ENCODE data around the gene SPATA33.

GRCh38 chr16:89711601-89712273 is 54.1 kb downstream of the SPATA33 start:
- TF ChIP-seq ATF3 (CRISPR knock-in tag; conservative IDR thresholded peaks at IDR 0.05) (no peak), MYBL2 (CRISPR knock-in tag; IDR thresholded peaks at IDR 0.05) (no peak), CBFB (CRISPR knock-in tag; IDR thresholded peaks at IDR 0.05; ENCODE audit: low read depth) (no peak), STAT6 (CRISPR knock-in tag; conservative IDR thresholded peaks at IDR 0.05; ENCODE audit: low read depth) (no peak), E2F1 (CRISPR knock-in tag; IDR thresholded peaks at IDR 0.05) (no peak), ZMAT4 (CRISPR knock-in tag; IDR thresholded peaks at IDR 0.05) (no peak), NR1H2 (CRISPR knock-in tag; IDR thresholded peaks at IDR 0.05) (no peak)
- TF ChIP-seq, protein P1, sequence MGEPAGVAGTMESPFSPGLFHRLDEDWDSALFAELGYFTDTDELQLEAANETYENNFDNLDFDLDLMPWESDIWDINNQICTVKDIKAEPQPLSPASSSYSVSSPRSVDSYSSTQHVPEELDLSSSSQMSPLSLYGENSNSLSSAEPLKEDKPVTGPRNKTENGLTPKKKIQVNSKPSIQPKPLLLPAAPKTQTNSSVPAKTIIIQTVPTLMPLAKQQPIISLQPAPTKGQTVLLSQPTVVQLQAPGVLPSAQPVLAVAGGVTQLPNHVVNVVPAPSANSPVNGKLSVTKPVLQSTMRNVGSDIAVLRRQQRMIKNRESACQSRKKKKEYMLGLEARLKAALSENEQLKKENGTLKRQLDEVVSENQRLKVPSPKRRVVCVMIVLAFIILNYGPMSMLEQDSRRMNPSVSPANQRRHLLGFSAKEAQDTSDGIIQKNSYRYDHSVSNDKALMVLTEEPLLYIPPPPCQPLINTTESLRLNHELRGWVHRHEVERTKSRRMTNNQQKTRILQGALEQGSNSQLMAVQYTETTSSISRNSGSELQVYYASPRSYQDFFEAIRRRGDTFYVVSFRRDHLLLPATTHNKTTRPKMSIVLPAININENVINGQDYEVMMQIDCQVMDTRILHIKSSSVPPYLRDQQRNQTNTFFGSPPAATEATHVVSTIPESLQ (CRISPR knock-in tag; IDR thresholded peaks at IDR 0.05), result no peak
- TF ChIP-seq, protein P2, sequence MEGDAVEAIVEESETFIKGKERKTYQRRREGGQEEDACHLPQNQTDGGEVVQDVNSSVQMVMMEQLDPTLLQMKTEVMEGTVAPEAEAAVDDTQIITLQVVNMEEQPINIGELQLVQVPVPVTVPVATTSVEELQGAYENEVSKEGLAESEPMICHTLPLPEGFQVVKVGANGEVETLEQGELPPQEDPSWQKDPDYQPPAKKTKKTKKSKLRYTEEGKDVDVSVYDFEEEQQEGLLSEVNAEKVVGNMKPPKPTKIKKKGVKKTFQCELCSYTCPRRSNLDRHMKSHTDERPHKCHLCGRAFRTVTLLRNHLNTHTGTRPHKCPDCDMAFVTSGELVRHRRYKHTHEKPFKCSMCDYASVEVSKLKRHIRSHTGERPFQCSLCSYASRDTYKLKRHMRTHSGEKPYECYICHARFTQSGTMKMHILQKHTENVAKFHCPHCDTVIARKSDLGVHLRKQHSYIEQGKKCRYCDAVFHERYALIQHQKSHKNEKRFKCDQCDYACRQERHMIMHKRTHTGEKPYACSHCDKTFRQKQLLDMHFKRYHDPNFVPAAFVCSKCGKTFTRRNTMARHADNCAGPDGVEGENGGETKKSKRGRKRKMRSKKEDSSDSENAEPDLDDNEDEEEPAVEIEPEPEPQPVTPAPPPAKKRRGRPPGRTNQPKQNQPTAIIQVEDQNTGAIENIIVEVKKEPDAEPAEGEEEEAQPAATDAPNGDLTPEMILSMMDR (IDR thresholded peaks at IDR 0.05), result no peak

Measured in WTC11 (cell line).